Fibroblast of lung (primary cell): ENCODE measurements around the gene FAM90A26.
"Not testable (repeated sequence)": the region's sequence is repeated elsewhere in the genome, so short reads cannot be mapped to it uniquely, and the experiment has no call there.

Experiments used
- EZH2 ChIP-seq: IDR thresholded peaks from 2 replicates; pipeline ENCODE4 v1.5.1; 2012; ENCODE audit warnings: low read length, control low read depth, mild to moderate bottlenecking; ENCODE audit errors: missing control alignments
- TF ChIP-seq, protein P1 (sequence below), 2 donors: IDR thresholded peaks in 1 of 2; conservative IDR thresholded peaks in 1 of 2; 1 replicate in 1 of 2; 2 replicates in 1 of 2; pipeline ENCODE4 v1.5.1; 2011 to 2012; ENCODE audit warnings: low read length in 2 of 2, control low read depth in 1 of 2, inconsistent platforms in 1 of 2, low read depth in 1 of 2, mild to moderate bottlenecking in 1 of 2

DNA sequence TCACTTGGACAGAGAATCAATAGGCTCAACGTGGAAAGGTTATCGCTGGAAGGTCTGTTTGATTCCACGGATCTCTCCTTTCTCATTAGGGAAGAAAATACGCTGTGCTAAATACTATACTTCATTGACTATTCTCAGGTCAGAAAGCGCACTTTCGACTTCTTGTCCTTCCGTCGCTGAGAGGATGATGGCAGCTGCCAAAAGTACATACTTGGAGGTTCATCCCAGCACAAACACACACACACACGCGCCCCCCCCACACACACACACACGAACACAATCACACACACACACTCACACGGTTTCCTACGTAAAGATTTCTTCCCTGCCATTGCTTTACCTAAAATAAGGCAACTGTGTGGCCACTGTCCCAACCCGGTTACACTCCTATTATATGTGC lies 44.5 kb downstream of the FAM90A26 start:
- TF ChIP-seq, protein P1, sequence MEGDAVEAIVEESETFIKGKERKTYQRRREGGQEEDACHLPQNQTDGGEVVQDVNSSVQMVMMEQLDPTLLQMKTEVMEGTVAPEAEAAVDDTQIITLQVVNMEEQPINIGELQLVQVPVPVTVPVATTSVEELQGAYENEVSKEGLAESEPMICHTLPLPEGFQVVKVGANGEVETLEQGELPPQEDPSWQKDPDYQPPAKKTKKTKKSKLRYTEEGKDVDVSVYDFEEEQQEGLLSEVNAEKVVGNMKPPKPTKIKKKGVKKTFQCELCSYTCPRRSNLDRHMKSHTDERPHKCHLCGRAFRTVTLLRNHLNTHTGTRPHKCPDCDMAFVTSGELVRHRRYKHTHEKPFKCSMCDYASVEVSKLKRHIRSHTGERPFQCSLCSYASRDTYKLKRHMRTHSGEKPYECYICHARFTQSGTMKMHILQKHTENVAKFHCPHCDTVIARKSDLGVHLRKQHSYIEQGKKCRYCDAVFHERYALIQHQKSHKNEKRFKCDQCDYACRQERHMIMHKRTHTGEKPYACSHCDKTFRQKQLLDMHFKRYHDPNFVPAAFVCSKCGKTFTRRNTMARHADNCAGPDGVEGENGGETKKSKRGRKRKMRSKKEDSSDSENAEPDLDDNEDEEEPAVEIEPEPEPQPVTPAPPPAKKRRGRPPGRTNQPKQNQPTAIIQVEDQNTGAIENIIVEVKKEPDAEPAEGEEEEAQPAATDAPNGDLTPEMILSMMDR (conservative IDR thresholded peaks at IDR 0.05 in 1 of 2, IDR thresholded peaks at IDR 0.05 in 1 of 2; ENCODE audit: low read depth in 1 of 2, low read length in 2 of 2), result not testable (repeated sequence)
- not testable (repeated sequence) for TF ChIP-seq EZH2
